Stimulated activated CD4-positive, alpha-beta T cell treated with anti-CD3 and anti-CD28 coated beads, Interleukin-1b, Interleukin-23, amount 100 ng/mL, for 48 hours (primary cell): ENCODE measurements around the gene MBNL2.

Experiments
- DNase-seq: peaks from one replicate; pipeline ENCODE4 v3.0.0-alpha.2; 2020

Gene MBNL2

DNA sequence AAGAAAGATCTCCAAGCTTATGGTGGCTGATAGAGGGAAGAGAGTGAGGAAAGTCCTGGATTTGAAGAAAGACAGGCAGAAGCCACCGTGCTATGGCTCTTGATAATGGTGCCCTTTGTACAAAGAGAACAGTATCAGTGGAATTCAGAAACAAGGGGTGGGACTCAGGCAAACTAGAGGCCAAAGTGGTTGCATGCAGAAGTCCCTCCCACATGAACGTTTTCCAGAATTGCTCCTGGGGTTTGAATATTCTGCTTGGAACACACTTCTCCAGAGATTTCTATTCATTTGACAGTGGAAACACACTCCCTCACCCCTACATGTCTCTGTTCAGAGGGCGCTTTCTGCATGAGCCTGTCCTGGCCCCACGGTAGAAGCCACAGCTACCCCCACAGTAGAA, 10.1 kb upstream of the MBNL2 start:
- DNase-seq = no peak

DNA sequence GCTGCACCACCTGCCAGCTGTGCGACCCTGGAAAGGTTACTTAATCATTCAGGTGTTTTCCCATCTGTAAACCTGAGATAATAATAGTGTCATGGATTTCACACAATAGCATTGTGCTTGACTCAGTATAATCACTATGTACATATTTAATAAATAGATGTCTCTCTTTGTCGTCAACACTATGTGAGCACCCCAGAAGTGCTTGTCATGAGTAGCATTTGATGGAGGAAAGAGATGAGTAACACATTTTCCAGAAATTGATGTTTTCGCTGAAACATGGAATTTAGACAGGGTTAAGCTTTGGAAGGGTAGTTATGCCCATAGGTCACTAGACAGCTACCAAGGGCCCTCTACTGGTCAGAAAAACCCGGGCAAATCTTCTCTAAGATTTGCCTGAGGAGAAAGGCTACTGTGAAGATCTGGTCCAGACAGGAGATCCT, 9.5 kb upstream of the MBNL2 start:
- no peak for DNase-seq

DNA sequence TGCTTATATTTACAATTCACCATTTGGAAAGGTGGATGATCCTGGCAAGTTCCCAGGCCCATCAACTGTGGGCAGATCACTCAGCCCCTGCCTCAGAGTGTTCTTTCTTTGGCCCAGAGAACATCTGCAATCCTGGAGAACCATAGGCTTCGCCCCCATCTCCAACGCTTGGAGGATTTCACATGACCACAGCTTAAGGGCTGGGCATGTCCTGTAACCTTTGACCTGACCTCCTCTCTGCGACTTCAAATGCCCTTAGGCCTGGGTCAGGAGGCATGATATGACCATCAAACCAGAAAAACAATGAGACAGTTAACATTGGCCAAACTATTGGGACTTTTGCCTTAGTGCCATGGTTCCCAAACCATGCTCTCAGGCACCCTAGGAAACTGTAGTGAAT, 7.2 kb upstream of the MBNL2 start:
- DNase-seq = no peak

DNA sequence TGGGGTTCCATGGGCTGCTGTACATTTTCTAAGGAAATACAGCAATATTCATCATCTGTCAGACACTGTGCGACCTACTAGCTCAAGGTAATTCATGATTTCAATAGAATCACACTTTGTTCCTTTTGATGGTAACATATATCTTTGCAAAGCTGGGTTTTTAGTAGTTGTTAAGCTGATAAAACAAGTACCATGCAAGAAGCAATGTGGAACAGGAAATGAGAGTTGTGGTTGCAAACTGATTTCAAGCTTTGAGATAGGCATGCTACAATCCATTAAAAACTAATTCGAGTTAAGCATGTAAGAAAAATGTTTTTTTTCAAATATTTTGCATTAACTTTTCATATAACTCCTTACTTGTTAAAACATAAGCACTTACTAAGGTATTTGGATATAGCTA, 6.8 kb upstream of the MBNL2 start:
- no peak for DNase-seq

DNA sequence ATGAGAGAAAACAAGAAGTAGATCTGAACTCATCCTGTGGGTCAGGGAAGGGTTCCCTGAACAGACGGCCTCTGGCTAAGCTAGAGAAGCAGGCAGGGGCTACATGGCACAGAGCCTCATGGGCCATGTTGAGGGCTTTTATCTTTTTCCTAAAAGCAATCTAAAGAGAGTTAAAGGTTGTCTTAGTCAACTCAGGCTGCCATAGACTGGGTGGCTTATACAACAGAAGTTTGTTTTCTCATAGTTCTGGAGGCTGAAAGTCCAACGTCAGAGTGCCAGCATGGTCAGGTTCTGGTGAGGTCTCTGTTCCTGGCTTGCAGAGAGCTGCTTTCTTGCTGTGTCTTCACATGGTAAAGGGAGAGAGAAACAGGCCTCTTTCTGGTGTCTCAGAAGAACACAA, 2.9 kb upstream of the MBNL2 start:
- no peak for DNase-seq

DNA sequence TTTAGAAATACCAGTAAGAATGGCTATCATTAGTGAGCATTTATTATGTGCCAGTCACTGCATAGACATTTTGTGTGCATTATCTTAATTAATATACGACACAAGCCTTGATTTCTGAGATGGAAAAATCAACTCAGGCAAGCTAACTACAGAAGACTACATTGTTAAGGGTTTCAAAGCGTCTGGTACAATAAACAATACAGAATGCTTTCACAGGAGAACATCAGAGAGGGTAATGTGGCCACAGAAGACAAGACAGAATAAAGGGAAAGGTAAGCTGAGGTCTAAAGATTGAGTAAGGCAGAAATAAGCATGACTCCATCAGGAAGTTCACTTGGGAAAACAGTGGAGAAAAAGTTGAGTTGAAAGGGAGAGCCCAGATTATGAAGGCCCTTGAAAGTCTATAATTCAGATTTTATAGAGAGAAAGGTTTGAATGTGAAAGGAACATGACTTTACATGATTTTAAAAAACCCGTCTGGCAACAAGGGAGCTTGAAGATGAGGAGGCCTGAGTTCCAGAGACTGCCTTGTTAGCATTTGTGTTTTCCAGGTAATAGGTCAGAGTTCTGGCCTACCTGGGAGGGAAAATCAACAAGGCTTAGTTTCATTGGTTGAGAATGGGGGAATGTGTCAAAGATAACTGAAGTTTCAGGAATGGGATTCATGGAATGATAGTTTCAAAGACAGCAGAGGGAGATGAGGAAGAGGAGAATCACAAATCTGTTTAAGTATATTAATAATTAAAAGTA, 1.8 kb upstream of the MBNL2 start:
- no peak for DNase-seq

DNA sequence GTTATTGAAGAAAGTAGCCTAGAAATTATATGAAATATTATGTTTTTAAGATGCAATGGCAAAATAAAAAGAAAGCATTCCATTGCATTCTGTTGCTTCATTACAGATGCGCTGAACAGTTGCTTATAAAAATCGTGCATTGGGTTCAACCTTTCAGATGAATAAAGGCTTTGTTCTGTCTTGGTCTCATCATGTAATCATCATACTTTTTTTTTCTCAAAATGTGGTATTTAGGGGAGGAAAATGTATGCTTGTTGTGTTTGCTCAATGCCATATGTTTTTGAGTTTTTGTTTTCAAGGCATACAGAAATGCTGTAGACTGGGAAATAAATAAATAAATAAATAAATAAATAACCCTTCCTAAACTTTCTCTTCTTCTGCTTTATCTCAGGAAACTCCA, 1.1 kb upstream of the MBNL2 start:
- no peak for DNase-seq

DNA sequence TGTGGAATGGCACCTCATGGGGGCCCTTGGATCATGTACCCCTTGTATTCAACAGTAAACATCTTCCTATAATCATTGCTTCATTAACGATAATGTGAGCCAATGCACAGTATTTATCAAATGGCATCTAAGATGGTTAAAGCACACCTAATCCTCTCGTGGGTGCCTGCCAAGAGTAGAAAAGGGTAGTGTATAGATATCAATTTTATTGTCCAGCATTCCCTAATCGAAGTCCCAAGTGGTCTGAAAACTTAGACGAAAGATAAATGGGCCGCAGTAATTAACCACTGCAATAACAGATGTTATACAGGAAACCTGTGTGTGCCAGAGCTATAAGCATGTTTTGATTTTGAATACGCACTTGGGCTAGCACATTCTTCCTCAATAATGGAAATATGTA, 667 bp upstream of the MBNL2 start:
- no peak for DNase-seq

DNA sequence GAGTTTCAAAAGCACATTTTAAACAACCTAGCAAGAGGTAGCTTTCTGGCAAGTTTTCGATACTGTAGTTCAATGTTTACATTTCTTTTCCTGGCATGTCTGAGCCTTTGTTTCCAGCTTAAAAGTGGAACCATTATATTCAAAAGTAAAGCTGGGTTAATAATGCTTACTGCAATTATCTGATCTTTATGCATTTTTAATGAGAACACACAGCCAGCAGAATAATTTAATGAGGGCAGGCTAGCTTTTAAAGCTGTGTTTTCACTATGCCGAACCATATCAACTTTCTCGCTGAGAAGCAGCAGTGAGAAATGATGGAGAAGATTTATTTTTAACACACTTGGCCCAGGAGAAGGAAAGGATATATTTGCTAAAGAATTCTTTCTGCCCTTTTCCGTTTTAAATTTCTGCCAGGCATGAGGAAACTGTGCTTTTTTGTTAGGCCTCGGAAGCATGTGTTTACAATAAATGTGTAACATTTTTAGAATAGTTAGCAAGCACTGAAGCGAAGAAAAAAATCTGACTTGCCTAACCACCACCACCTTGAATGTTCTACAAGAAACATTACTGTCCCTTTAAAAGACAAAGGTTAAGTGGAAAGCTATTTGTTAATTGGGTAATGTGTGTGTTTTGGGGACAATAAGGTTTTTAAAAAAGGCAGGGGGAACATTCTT, 1.0 kb downstream of the MBNL2 start:
- DNase-seq = no peak

DNA sequence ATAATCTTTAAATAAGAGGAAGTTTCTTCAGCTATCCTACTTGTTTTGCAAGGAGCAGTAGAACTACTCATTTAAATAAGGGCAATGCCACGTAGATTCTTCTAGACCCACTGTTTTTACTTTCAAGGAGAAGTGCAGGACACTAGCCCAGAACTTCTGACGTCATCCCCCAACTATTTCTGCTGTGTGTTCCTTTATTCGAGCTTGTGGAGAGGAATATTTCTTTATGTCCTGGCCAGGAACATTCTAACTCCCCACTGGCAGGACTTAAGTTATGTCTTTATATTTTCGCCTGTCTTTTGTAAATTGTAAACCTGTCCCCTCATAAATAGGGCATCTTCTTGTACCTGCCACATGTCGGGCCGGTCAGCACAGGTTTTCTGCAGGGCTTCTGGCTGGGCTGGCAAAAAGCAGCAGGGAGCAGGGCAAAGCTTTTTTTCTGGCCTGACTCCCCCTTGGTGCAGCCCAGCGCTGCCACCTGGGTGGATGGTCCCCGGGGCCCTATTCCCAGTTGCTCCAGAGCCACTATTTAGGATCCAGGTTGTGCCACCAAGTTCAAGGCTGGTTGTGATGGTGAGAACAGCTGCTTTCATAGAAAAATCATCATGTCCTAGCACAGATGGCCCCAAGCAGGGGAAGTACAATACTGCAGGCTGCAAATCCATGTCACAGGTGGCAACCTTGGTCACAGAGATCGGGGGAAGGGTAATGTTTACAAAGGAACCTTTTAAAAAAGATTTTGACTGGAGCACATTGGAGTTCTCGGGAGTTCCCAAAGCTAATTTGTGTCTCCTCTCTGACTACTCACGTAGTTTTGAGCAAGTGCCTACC, 1.8 kb downstream of the MBNL2 start:
- no peak for DNase-seq

DNA sequence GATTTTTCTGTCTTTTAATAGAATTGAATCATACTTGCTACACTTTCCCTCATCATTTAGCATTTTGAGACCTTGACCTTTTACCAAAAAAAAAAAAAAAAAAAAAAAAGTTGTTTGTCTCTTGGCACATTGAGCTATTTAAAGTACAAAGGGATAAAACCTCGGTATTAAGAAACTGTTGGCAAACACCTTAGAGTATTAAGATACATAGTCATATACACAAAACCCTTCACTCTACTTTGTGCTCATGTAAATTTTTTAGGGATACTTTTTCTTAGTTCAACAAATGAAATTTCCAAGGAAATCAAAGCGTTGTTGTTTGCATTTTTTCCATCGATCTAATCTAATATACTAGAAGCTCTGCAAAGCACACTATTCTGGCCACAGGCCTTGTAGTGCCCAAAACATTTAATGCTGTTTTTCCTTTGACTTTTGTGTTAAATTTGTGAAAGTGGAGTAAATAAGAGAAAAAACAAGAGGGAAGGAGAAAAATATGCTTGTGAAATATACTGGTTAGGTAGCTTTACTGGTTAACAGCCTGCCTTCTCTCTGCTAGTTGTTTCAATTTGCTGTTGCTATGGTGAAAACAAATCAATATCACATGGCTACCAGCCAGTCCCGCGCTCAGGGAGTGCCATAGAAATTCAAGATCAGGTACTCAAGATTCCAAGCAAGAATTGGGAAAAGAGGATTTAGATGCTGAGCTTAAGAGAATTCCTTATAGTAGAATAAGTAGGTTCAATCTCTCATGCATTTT, 2.6 kb downstream of the MBNL2 start:
- no peak for DNase-seq

DNA sequence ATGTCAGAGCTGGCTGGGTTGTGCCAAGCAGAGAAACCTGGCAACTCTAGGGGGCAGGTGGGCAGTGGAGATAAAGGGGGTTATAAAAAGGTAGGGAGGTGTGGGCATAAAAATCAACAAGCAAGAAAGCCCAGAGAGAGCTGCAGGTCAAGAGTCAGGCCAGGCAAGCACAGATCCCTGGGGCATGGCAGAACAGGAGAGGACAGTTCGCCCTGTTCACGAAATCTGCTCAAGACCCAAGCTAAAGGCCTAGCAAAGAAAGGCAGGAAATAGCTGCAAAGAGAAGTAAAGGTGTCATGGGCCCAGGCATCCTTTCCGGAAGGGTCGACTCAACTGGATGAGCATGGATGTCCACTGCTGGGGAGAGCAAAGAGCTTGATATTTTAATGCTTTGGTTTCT, 3.4 kb downstream of the MBNL2 start:
- no peak for DNase-seq

DNA sequence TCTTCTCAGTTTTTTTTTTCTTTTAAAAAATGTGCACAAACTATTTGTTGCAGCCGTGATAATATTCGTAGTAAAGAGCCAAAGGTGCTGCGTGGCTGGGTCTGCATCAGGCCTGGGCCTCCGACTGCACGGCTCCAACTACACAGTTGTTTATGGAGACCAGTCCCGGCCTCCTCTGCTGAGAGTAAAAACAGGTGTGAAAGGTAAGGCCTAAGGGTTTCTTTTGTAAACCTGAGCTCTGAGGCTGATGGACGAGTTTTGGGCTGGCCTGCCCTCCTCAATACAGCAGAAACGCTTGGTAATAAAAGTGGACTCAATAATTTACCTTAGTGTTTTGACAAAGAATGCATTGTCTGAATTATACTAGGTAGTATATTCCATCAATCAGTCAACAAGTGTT, 3.9 kb downstream of the MBNL2 start:
- no peak for DNase-seq

DNA sequence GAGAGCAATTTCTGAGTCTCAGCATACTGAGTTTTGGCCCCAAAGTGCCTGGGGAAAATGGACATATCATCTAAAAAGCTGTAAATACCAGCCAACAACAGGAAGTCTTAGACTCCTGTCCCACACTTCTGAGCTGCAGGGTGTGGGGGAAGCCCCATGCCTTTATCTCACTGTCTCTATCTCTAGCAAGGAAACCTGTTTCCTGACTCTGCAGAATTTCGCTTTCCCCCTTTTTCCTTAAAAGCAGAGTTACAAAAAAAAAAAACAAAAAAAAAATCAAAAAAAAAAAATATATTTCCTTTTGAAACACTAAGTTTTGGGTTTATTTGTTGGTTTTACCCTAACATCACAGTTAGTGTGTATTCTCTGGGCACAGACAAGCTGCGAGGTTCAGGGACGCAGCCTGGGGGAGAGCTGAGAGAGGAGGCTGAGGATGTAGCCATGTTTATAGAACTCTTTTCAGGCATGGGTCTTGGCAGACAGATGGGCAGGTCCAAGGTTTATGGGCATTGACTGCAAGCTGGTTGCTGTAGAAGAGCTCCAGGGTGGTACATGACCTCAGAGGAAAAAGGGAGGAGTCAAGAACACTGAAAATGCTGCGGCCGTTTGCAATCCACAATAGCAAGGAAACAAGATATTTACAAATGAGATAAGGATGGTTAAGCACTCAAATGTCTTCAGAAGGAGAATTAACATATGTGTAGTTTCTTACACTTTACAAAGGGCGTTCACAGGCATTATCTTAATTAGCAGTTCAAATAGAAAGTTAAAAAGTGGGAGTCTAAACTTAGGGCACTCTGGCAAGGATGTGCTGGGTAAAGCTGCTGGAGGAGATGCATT, 4.9 kb downstream of the MBNL2 start:
- peak; percentile 38 for DNase-seq

DNA sequence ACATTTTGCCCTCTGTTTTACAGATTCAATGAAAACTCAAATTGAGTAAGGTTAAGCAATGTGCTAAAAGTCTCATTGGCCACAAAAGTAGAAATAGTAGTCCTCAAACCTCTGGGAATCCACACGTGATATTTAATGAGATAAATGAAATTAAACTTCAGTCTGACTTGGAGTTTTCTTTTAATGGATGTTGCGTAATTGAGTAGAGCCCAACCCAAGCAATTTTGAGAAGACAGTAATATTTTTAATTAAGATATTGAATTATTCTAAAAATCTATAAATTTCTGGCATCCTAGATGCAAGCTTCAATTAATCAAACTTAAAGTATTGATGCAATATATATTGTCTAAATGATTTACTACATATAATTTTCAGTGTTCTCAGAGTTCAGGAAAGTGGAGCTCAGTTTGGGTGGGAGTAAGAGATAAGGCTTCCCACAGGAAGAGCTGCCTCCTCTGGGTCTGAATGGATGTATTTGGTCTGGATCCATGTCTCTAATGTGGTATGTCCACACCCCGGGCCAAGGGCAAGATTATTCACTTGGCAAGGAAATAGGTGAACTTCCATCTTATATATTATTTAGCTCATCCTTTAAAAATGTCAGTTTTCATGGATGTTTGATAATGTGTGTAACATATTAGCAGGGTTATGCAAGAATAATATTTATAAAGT, 6.9 kb downstream of the MBNL2 start:
- no peak for DNase-seq

DNA sequence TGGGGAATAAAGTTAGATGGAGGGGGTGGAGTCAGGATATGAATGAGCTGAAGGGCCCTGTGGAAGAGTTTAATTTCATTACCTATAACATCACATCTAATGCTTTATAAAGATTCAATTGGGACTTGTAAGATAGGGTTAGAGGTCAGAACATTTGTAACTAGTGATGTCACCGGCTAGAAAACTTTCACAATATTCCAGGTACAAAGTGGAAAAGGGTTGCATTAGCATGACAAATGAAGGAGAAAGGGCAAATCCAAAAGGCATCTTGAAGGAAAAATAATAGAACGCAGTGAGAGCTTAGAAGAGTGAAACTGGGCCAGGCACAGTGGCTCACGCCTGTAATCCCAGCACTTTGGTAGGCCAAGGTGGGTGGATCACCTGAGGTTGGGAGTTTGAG, 7.6 kb downstream of the MBNL2 start:
- no peak for DNase-seq

DNA sequence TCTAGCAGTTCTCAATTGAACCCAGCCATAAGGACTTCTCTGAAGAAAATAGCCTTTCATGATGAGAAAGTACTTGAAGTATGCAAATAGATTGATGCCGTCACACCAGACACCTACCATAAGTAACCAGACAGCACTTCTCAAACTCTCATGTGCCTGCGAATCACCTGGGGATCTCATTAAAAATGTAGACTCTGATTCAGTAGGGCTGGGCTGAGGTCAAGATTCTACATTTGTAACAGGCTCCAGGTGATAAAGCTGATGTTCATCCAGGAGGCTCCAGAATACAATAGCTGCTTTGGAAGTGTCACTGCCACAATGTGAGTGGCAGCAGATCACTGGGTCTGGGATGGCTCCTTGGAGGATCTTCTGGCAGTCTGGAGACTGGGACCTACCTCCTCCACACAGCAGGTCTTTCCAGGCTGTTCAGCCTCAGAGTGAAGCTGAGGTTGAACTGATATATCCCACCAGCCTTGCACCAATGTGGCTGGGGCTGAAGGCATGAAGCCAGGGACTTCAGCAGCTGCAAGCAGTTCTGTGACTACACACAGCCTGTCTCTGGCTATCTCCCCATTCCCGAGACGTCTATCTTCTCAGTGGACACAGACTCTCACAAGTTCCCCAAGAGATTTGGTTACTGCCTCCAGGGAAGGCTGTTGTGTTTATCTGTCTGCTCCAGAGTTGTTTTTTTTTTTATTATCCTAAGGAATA, 9.1 kb downstream of the MBNL2 start:
- no peak for DNase-seq

DNA sequence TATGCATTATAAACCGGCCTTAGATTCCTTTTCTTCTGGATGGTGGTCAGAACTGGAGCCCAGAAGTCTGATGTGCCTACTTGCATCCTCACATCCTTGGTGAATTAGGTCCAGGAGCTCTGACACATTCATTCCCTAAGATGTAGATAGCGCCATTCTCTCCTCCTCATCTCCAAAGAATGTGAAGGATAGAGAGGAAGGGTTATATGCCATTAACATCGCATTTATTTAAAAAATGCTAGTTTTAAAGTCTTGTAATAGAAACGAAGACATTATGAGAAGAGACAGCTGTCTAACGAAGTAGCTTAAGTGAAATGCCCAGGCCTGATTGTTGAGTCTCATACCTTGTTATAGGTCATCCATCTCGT, 9.7 kb downstream of the MBNL2 start:
- DNase-seq = no peak

DNA sequence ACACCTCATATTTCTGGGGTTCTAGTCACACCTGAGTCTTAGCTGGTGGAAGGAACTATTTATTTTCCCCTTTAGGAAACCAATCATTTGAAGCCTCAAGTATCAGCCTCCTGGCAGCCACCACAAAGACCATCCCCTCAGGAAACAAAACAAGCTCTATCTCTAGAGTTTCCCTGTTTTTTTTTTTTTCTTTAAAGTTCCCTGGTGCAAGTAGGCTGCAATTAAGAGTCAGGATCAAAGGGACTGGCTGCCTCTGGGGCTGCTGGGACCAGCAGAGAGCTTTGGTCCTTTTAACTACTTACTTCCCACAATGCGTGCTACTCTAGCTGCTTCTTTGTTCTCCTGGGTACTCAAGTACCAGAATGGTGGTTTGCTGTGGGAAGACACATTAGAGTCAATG, 11.4 kb downstream of the MBNL2 start:
- no peak for DNase-seq

DNA sequence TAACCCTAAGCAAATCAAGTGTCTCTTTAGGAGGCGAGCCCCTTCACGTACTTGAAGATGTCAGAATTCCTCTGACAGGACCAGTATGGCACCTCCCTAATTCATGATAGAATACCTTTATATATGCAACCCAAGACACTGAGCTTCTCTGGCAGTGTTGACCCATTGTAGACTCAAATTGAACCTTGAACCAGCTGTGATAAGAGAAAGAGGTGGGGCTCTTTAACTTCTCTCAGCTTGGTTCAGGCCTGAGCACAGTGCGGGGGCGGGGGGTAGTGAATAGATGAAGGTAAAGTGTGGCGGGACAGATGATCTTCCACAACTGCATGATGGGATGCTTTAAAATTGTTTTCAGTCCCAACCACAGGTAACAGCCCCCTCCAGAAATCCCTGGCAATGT, 12.1 kb downstream of the MBNL2 start:
- DNase-seq = no peak

DNA sequence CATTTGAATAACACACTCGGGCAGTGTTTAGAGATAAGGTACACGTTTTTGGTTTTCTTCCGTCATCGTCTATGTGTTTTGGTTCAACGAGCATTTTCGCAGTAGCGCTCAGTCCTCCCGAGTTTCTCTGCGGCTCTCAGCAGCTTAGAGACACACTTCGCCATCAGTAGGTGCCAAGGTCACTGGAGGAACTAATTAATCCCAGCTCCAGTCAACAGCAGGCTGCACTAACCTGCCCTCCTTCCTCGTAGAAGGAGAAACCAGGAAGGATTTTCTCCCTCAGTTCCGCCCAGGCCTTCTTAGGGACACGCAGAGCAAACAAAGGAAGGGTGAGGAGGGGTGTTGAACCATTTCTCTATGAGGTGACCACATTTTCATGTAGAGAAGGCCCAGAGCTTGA, 12.6 kb downstream of the MBNL2 start:
- DNase-seq = no peak
